Vagina (tissue), 2 donors: ENCODE data around the gene VENTX.

Source experiments
- CTCF ChIP-seq, 3 experiments: fragments of 450-650 bp in 2 of 3; fragments of 200-600 bp in 1 of 3; sonication (generic) in 1 of 3; IDR thresholded peaks; one replicate each; pipeline ENCODE4 v1.5.1; 2017 to 2019; ENCODE audit warnings: antibody characterized with exemption in 3 of 3, mild to moderate bottlenecking in 2 of 3, moderate library complexity in 2 of 3
- POLR2AphosphoS5 ChIP-seq, 2 donors: sonication (generic); formaldehyde crosslinking; IDR thresholded peaks; one replicate each; pipeline ENCODE4 v1.9.0; 2017; ENCODE audit warnings: antibody characterized with exemption in 2 of 2, mild to moderate bottlenecking in 2 of 2, low read depth in 1 of 2; ENCODE audit not compliant: insufficient read depth in 1 of 2

DNA sequence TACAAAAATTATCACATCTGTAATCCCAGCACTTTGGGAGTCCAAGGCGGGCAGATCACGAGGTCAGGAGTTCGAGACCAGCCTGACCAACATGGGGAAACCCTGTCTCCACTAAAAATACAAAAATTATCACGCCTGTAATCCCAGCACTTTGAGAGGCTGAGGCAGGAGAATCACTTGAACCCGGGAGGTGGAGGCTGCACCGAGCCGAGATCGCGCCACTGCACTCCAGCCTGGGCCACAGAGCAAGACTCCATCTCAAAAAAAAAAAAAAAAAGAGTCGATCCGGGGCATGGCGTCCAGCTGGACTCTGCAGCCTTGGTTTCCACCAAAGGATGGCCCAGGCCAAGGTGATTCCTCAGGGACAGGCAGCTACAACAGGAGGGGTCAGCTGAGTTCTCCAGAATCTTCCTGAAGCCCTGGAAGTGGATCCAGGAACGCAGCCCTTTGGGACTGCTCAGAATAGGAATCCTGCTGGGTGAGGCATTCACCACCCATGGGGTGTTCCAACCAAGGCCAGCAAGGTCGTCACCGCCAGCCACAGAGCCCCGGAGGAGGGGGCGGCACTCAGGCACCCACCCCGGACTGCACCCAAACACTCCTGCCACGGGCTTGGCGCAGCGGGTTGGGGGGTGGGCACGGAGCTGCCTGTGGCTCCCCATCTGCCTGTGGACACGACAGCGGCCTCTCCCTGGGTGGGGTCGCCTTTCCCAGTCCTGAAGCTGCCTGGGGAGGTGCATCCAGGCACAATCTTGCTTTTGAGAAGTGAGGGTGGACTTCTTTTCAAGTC, 19.7 kb upstream of the VENTX start:
- TF ChIP-seq CTCF (IDR thresholded peaks at IDR 0.05) (no peak), POLR2AphosphoS5 (IDR thresholded peaks at IDR 0.05; ENCODE audit: insufficient read depth in 1 of 2, low read depth in 1 of 2) (no peak)
